DOHH2 (cell line): ENCODE results near the gene CARD14.

Experiments
- H3F3A ChIP-seq: fragments of 200-600 bp; sonication (generic), shearing (Covaris generic); 2 replicates; pipeline ENCODE4 v1.6.0; 2016; ENCODE audit warnings: antibody characterized with exemption, mild to moderate bottlenecking; ENCODE audit not compliant: control insufficient read depth, insufficient read depth
- H3K27ac ChIP-seq: fragments of 200-600 bp; sonication (generic); 2 replicates; pipeline ENCODE4 v1.5.1; 2014; ENCODE audit warnings: low read depth, mild to moderate bottlenecking, low read length, moderate library complexity
- H3K27me3 ChIP-seq: fragments of 200-600 bp; sonication (generic); 2 replicates; pipeline ENCODE4 v1.6.1; 2014; ENCODE audit warnings: mild to moderate bottlenecking, low read length, mixed read lengths; ENCODE audit not compliant: control insufficient read depth
- H3K36me3 ChIP-seq: fragments of 200-600 bp; sonication (generic); 2 replicates; pipeline ENCODE4 v1.6.1; 2014; ENCODE audit warnings: mild to moderate bottlenecking, low read length, moderate library complexity, mixed read lengths; ENCODE audit not compliant: control insufficient read depth
- H3K4me1 ChIP-seq: fragments of 200-600 bp; sonication (generic); 2 replicates; pipeline ENCODE4 v1.6.1; 2014; ENCODE audit warnings: mild to moderate bottlenecking, low read length, mixed read lengths; ENCODE audit not compliant: control insufficient read depth
- H3K4me2 ChIP-seq: fragments of 200-600 bp; sonication (generic); 2 replicates; pipeline ENCODE4 v1.6.0; 2014; ENCODE audit warnings: mild to moderate bottlenecking, low read length, moderate library complexity
- H3K4me3 ChIP-seq: fragments of 200-600 bp; sonication (generic); 2 replicates; pipeline ENCODE4 v1.5.1; 2014; ENCODE audit warnings: mild to moderate bottlenecking, low read length, mixed read lengths
- H3K79me2 ChIP-seq: fragments of 200-600 bp; sonication (generic); 2 replicates; pipeline ENCODE4 v1.6.1; 2014; ENCODE audit warnings: mild to moderate bottlenecking, low read length, mixed read lengths; ENCODE audit not compliant: control insufficient read depth
- H3K9me2 ChIP-seq: fragments of 200-600 bp; sonication (generic); replicated peaks from 2 replicates; pipeline ENCODE4 v1.6.1; 2014; ENCODE audit warnings: mild to moderate bottlenecking, low read length, mixed read lengths; ENCODE audit not compliant: control insufficient read depth
- H3K9me3 ChIP-seq: fragments of 200-600 bp; sonication (generic); 2 replicates; pipeline ENCODE4 v1.6.1; 2014; ENCODE audit warnings: antibody characterized with exemption, low read length, mixed read lengths; ENCODE audit not compliant: control insufficient read depth, insufficient read depth
- H4K20me1 ChIP-seq: fragments of 200-600 bp; sonication (generic); 2 replicates; pipeline ENCODE4 v1.6.0; 2014; ENCODE audit warnings: low read depth, mild to moderate bottlenecking, antibody characterized with exemption, low read length, moderate library complexity; ENCODE audit not compliant: control insufficient read depth, insufficient read depth
- CTCF ChIP-seq: fragments of 200-600 bp; sonication (generic); IDR thresholded peaks from one replicate; pipeline ENCODE4 v1.5.1; 2014; ENCODE audit warnings: antibody characterized with exemption, mild to moderate bottlenecking, low read depth, low read length; ENCODE audit not compliant: poor library complexity, severe bottlenecking
- EZH2phosphoT487 ChIP-seq: fragments of 200-600 bp; sonication (generic); IDR thresholded peaks from 2 replicates; pipeline ENCODE4 v1.6.1; 2017; ENCODE audit warnings: borderline replicate concordance, mild to moderate bottlenecking, antibody characterized with exemption, low read length, moderate library complexity, mixed read lengths

CARD14 gene

GRCh38 chr17:80203471-80203963 lies 33.7 kb downstream of the CARD14 start:
- Histone ChIP-seq H3K4me3 (no peak overlapping the region), H4K20me1 (no peaks in the 10 kb centered on the region)

GRCh38 chr17:80204626-80205468 lies 35.0 kb downstream of the CARD14 start:
- no peaks in the 10 kb centered on the region for H3K79me2 ChIP-seq
- no peak overlapping the region for H3K4me2 ChIP-seq
- H4K20me1 ChIP-seq: no peaks in the 10 kb centered on the region
- H3K27me3 ChIP-seq: no peaks in the 10 kb centered on the region
- H3F3A ChIP-seq: no peaks in the 10 kb centered on the region
- no peaks in the 10 kb centered on the region for H3K9me2 ChIP-seq
- no peaks in the 10 kb centered on the region for H3K9me3 ChIP-seq
- H3K4me3 ChIP-seq: no peak overlapping the region
- H3K4me1 ChIP-seq: no peaks in the 10 kb centered on the region
- H3K27ac ChIP-seq: no peak overlapping the region
- H3K36me3 ChIP-seq: no peaks in the 10 kb centered on the region
- no peak for TF ChIP-seq EZH2phosphoT487

More at GRCh38 chr17:80203471-80203963, 33.7 kb downstream of the CARD14 start:
- no peaks in the 10 kb centered on the region for H3K36me3 ChIP-seq
- H3K79me2 ChIP-seq: no peaks in the 10 kb centered on the region
- H3K4me2 ChIP-seq: no peak overlapping the region
- no peaks in the 10 kb centered on the region for H3F3A ChIP-seq
- no peaks in the 10 kb centered on the region for H3K27me3 ChIP-seq
- H3K4me1 ChIP-seq: no peaks in the 10 kb centered on the region
- H3K27ac ChIP-seq: no peak overlapping the region
- TF ChIP-seq EZH2phosphoT487 (no peak), CTCF (peak; percentile 12)
- no peaks in the 10 kb centered on the region for H3K9me3 ChIP-seq
- no peaks in the 10 kb centered on the region for H3K9me2 ChIP-seq

- no peaks in the 10 kb centered on the region for H3F3A ChIP-seq
- H3K4me3 ChIP-seq: no peak overlapping the region
- no peaks in the 10 kb centered on the region for H3K4me1 ChIP-seq
- H3K27ac ChIP-seq: no peak overlapping the region
- no peaks in the 10 kb centered on the region for H3K9me2 ChIP-seq
- H3K27me3 ChIP-seq: no peaks in the 10 kb centered on the region
- H3K9me3 ChIP-seq: no peaks in the 10 kb centered on the region
- no peaks in the 10 kb centered on the region for H3K36me3 ChIP-seq
- no peaks in the 10 kb centered on the region for H4K20me1 ChIP-seq
- TF ChIP-seq CTCF: no peak
- no peak for TF ChIP-seq EZH2phosphoT487
- no peaks in the 10 kb centered on the region for H3K79me2 ChIP-seq
- H3K4me2 ChIP-seq: no peak overlapping the region
These were observed 36.0 kb downstream of the CARD14 start for GRCh38 chr17:80205811-80206210.

GRCh38 chr17:80208050-80208449 lies 38.2 kb downstream of the CARD14 start:
- no peaks in the 10 kb centered on the region for H3K9me3 ChIP-seq
- H3K79me2 ChIP-seq: no peaks in the 10 kb centered on the region
- H3K9me2 ChIP-seq: no peaks in the 10 kb centered on the region
- no peaks in the 10 kb centered on the region for H3K4me1 ChIP-seq
- H3K27me3 ChIP-seq: no peaks in the 10 kb centered on the region
- H3K4me2 ChIP-seq: no peak overlapping the region
- no peak for TF ChIP-seq CTCF
- no peak for TF ChIP-seq EZH2phosphoT487
- no peaks in the 10 kb centered on the region for H4K20me1 ChIP-seq
- H3K4me3 ChIP-seq: no peak overlapping the region
- no peaks in the 10 kb centered on the region for H3K36me3 ChIP-seq
- no peaks in the 10 kb centered on the region for H3F3A ChIP-seq
- H3K27ac ChIP-seq: no peak overlapping the region
